IMR-90 (cell line): ENCODE measurements around the gene ABCB4.
A peak's percentile ranks its signal among the peaks of the same experiment; 100 is the strongest.

ENCODE experiments used
- BHLHE40 ChIP-seq: fragments of 150-350 bp; IDR thresholded peaks from 2 replicates; pipeline ENCODE4 v1.6.1; 2016; ENCODE audit warnings: mild to moderate bottlenecking, low read depth, low read length
- CEBPB ChIP-seq: IDR thresholded peaks from 2 replicates; pipeline ENCODE4 v1.6.1; 2012; ENCODE audit warnings: low read depth, low read length, improper control_type of control experiment
- FOS ChIP-seq: fragments of 150-350 bp; IDR thresholded peaks from 2 replicates; pipeline ENCODE4 v1.6.1; 2016; ENCODE audit warnings: low read depth, low read length
- MAFK ChIP-seq: IDR thresholded peaks from 2 replicates; pipeline ENCODE4 v1.6.1; 2012; ENCODE audit warnings: low read depth, low read length, improper control_type of control experiment
- MAZ ChIP-seq: IDR thresholded peaks from 2 replicates; pipeline ENCODE4 v1.6.1; 2012; ENCODE audit warnings: low read depth, mild to moderate bottlenecking, low read length, improper control_type of control experiment, moderate library complexity, borderline replicate concordance
- POLR2A ChIP-seq: IDR thresholded peaks from 2 replicates; pipeline ENCODE4 v1.6.1; 2012; ENCODE audit warnings: mild to moderate bottlenecking, low read depth, low read length
- RFX5 ChIP-seq: IDR thresholded peaks from 2 replicates; pipeline ENCODE4 v1.8.0; 2012; ENCODE audit warnings: low read depth, mild to moderate bottlenecking, low read length, moderate library complexity
- TF ChIP-seq, protein P1 (sequence below): conservative IDR thresholded peaks from 2 replicates; pipeline ENCODE4 v1.5.1; 2012; ENCODE audit warnings: mild to moderate bottlenecking, low read depth, low read length, improper control_type of control experiment
- TF ChIP-seq, protein P2 (sequence below): fragments of 150-350 bp; IDR thresholded peaks from 2 replicates; pipeline ENCODE4 v1.6.1; 2017; ENCODE audit warnings: mild to moderate bottlenecking, antibody characterized with exemption, low read length, low read depth

DNA sequence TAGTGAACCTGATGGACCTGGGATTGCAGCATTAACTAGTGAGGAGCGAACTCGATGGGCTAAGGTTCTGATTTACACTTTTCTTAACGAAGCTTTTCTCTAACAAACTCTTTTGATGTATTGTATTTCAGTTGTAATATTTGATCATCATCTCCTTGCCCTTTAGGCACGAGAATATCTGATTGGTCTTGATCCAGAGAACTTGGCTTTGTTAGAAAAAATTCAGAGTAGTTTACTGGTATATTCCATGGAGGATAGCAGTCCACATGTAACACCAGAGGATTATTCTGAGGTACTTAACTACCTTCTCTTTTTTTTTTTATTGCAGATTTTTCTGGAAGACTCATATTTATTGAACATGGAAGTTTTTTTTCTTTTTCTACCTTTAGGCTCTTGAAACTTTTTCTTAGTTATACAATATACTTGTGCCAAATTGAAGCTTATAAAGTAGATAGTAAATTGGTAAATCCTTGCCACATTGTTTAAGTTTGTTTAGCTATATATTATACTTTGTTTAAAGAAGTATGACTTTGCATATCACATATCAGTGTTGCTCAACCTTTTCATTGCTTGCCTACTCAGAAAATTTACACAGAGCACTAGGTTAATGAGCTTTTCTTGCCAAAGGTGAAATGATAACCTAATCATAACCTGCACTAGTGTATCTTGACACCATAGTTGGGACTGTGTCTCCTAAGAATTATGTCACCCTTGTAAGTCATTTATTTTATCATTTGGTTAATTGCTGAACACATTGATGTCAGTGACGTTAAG lies 99.6 kb downstream of the ABCB4 start:
- TF ChIP-seq, protein P1, sequence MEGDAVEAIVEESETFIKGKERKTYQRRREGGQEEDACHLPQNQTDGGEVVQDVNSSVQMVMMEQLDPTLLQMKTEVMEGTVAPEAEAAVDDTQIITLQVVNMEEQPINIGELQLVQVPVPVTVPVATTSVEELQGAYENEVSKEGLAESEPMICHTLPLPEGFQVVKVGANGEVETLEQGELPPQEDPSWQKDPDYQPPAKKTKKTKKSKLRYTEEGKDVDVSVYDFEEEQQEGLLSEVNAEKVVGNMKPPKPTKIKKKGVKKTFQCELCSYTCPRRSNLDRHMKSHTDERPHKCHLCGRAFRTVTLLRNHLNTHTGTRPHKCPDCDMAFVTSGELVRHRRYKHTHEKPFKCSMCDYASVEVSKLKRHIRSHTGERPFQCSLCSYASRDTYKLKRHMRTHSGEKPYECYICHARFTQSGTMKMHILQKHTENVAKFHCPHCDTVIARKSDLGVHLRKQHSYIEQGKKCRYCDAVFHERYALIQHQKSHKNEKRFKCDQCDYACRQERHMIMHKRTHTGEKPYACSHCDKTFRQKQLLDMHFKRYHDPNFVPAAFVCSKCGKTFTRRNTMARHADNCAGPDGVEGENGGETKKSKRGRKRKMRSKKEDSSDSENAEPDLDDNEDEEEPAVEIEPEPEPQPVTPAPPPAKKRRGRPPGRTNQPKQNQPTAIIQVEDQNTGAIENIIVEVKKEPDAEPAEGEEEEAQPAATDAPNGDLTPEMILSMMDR: no peak
- TF ChIP-seq POLR2A: no peak
- TF ChIP-seq BHLHE40: no peak
- TF ChIP-seq, protein P2, sequence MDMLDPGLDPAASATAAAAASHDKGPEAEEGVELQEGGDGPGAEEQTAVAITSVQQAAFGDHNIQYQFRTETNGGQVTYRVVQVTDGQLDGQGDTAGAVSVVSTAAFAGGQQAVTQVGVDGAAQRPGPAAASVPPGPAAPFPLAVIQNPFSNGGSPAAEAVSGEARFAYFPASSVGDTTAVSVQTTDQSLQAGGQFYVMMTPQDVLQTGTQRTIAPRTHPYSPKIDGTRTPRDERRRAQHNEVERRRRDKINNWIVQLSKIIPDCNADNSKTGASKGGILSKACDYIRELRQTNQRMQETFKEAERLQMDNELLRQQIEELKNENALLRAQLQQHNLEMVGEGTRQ: no peak
- no peak for TF ChIP-seq MAFK
- TF ChIP-seq RFX5: no peak
- TF ChIP-seq CEBPB: peak; percentile 56
- no peak for TF ChIP-seq MAZ
- TF ChIP-seq FOS: no peak
